ENCODE data around the gene ZNRF2. TPM values are rescaled to one million over a fixed set of nuclear protein-coding genes. Genes with fewer than 3 reads are reported as not detected.
A peak's percentile ranks its signal among the peaks of the same experiment; 100 is the strongest.
"Not testable (repeated sequence)": the region's sequence is repeated elsewhere in the genome, so short reads cannot be mapped to it uniquely, and the experiment has no call there.

Gene ZNRF2
- total RNA-seq, 1 donor from 2014 or later: 23.6 TPM

DNA sequence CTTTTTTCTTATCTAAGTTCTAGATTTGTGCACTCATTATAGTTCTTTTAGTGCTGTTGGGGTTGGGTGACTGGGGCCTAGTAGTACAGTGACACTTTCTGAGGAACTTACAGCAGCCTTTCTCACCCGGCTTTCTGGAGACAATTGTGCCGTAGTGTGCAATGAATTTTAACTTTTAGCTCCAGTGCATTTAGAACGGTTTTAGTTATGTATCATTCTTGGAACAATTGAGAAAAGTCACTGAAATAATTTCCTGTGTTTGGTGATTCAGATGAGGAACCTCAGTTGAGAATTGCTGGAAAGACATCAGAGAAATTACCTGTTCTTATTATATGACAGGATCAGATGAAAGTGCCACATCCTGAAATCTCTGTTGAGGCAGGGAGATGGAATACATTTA is 3.2 kb downstream of the ZNRF2 start:
- not testable (repeated sequence) for DNase-seq (ENCODE audit: low spot score)

- not testable (repeated sequence) for DNase-seq (ENCODE audit: low spot score)
Measured at GRCh38 chr7:30289634-30290033, 5.2 kb downstream of the ZNRF2 start.

- DNase-seq (ENCODE audit: low spot score): not testable (repeated sequence)
Measured at GRCh38 chr7:30290317-30290716, 5.9 kb downstream of the ZNRF2 start.

DNA sequence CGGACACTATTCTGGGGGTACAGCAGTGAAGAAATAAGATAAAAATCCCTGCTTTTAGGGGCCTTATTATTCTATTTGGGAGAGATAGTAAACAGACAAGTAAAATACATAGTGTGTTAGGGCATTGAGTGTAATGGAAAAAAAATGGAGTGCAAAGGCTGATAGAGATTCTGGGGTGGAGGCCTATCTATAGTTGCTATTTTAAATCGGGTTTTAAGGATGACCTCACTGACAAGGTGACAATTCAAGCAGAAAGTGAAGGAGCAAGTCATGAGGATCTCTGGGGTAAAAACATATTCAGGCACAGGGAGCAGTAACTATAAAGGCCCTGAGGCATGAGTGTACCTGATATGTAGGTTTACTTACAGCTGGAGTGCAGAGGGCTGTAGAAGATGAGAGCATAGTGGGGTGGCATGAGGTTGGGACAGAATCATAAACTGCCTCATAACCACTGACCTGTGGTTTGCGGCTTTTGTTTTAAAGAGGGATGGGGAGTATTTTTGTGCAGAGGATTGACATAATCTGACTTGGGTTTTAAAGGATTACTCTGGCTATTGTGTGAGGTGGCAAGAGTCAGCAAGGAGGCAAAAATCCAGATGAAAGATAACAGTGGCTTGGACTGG is 8.1 kb downstream of the ZNRF2 start:
- DNase-seq (ENCODE audit: low spot score): not testable (repeated sequence)

GRCh38 chr7:30296304-30296703 is 11.9 kb downstream of the ZNRF2 start:
- DNase-seq (ENCODE audit: low spot score): not testable (repeated sequence)

- DNase-seq (ENCODE audit: low spot score): not testable (repeated sequence)
Measured at GRCh38 chr7:30297499-30297898, 13.1 kb downstream of the ZNRF2 start.

- DNase-seq (ENCODE audit: low spot score): not testable (repeated sequence)
Measured at GRCh38 chr7:30298409-30298808, 14.0 kb downstream of the ZNRF2 start.

- peak; percentile 63 for DNase-seq (ENCODE audit: low spot score)
Measured at GRCh38 chr7:30301751-30302150, 17.4 kb downstream of the ZNRF2 start.

DNA sequence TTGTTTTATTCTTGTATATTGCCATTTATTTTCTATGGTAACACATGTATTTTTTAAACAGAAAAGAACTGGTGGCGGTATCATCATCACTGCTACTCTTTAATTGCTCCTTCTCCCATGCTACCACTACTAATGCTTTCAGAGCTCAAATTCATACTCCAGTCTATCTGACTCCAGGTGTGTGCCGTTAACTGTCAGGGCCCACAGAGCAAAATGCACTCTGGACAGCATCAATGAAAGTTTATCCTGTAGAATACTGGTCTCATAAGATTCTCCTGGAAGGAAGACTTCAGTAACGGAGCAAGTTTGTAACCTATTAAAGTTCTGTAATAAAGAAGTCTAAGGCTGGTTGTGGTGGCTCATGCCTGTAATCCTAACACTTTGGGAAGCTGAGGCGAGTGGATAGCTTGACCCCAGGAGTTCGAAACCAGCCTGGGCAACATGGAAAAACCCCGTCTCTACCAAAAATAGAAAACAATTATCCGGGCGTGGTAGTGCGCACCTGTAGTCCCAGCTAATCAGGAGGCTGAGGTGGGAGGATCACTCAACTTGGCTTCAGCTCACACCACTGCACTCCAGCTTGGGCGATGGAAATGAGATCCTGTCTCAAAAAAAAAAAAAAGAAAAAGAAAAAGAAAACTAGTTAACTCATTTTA is 18.4 kb downstream of the ZNRF2 start:
- DNase-seq (ENCODE audit: low spot score): no peak

DNA sequence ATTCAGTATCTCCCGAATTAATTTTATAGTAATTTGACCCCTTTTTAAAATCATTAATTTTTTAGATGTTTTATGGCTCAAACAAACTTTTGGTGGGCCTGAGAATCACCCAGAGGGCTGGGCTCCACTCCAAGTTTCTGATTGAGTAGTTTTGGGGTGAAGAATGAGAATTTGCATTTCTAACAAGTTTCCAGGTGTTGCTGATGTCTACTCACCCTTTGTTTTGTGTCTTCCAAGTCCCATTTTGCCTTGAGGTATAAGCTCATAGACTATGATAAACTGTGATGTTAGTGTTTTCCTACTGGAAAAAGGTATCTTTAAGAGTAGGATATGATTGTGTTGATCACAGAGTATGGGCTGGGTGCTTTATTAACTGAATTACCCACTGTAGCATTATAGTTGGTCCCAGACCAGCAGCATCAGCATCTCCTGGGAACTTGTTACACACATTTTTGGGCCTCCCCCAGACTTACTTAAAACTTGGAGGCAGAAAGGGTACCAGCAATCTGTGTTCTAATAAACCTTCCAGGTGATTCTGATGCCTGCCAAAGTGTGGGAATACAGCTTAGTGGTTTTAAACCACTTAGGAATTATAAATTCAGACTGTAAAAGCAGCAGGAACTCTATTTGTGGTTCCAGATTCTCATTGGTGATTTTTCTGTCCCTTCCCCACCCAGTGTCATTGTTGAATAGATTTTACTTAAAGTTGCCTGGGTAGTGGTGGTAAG is 19.1 kb downstream of the ZNRF2 start:
- no peak for DNase-seq (ENCODE audit: low spot score)

GRCh38 chr7:30304177-30304884 is 19.9 kb downstream of the ZNRF2 start:
- DNase-seq (ENCODE audit: low spot score): no peak

DNA sequence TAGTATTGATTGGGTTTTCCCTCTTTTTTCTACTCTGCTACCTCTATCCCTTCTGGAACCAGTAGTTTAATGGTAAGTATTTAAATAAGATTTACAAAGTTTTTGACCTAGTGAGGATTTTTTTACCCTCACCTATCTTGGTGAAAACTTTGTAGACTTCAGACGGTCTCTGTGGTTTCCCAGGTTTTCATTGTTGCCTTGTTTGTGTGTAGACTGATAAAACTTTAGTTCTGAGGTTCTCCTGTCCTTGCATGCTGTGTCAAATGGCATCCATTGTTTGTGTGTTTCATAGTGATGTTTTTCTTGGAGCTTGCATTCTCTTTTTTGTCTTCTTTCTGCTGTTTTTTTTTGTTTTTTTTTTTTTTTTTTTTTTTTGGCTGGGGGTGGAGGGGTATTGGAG is 22.6 kb downstream of the ZNRF2 start:
- no peak for DNase-seq (ENCODE audit: low spot score)

DNA sequence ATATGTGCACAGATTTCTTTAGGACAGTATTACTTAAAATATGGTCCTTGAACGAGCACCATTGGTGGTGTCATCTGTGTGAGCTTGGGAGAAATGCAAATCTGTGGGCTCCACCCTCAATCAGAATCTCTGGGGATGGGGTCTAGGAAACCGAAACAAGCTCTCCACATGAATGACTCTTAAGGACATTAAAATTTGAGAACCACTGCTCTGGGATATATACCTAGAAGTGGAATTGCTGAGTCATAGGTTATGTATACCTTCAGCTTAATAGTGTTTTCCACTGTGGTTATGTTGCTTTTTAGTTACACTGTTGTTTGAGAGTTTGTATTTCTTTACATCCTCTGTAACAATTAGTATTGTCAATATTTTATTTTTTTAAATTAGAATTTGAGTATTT is 24.0 kb downstream of the ZNRF2 start:
- no peak for DNase-seq (ENCODE audit: low spot score)

- no peak for DNase-seq (ENCODE audit: low spot score)
Measured at GRCh38 chr7:30309302-30309701, 24.9 kb downstream of the ZNRF2 start.

DNA sequence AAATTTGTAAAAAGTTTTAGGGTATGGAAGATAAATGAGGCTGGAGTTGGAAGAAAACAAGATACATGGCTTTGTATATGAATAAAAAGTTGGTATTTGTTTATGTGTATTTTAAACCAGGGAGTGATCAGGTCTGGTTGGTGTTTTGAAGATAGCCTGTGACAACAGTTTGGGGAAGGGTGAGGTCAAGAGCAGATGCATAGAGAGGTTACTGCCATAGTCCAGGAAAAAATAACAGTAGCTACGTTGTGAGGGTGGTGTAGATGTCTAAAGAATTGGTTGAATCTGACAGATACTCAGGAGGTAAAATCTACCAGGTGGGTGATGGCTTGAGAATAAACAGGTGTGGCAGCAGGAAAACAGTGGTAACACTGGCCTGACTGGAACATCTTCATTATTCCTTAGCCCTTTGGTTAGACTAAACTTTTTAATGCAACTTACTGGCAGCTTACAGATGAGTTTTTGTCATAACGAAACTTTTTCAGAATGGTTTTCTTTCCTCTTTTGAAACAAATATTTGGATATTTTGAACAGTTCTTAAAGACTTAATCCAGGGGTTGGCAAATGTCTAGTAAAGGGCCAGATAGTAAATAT is 25.5 kb downstream of the ZNRF2 start:
- no peak for DNase-seq (ENCODE audit: low spot score)

DNA sequence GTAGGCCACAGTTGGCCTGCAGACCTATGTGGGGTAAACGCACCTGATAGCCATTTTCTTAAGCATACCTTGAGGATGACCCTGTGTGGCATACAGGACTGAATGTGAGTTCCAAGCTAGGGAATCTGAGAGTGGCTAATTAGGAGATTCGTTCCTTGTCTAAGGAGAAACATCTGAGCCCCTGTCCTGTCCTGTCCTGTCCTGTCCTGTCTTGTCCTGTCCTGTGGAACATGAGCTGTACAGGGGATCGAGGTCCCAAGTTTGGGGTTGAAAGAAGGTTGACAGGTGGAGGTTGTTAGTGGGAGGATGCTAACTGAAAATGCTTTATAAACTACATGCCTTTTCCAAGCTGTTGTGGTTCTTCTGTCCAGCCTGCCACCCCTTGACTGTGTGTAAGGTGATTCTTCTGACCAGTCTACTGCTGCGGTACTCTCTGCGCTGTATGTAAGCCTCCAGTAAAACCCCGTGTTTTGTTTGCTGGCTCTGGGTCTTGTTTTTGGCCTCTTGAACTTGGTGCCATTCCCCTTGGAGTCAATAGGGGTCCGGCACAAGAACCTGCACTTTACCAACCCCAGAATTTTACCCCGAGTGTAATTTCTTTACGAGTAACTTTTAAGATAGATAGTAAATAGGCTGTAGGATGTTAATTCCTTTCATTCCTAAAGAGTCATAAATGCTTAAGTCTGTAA is 26.4 kb downstream of the ZNRF2 start:
- DNase-seq (ENCODE audit: low spot score): no peak

- DNase-seq (ENCODE audit: low spot score): no peak
Measured at GRCh38 chr7:30312178-30312577, 27.8 kb downstream of the ZNRF2 start.

- no peak for DNase-seq (ENCODE audit: low spot score)
Measured at GRCh38 chr7:30313348-30313747, 29.0 kb downstream of the ZNRF2 start.

- no peak for DNase-seq (ENCODE audit: low spot score)
Measured at GRCh38 chr7:30313793-30314192, 29.4 kb downstream of the ZNRF2 start.

GRCh38 chr7:30315589-30315988 is 31.2 kb downstream of the ZNRF2 start:
- no peak for DNase-seq (ENCODE audit: low spot score)

- DNase-seq (ENCODE audit: low spot score): no peak
Measured at GRCh38 chr7:30320392-30320791, 36.0 kb downstream of the ZNRF2 start.

Measured in ureter (tissue), 1 donor.